ENCODE measurements around the gene ACP7.

DNA sequence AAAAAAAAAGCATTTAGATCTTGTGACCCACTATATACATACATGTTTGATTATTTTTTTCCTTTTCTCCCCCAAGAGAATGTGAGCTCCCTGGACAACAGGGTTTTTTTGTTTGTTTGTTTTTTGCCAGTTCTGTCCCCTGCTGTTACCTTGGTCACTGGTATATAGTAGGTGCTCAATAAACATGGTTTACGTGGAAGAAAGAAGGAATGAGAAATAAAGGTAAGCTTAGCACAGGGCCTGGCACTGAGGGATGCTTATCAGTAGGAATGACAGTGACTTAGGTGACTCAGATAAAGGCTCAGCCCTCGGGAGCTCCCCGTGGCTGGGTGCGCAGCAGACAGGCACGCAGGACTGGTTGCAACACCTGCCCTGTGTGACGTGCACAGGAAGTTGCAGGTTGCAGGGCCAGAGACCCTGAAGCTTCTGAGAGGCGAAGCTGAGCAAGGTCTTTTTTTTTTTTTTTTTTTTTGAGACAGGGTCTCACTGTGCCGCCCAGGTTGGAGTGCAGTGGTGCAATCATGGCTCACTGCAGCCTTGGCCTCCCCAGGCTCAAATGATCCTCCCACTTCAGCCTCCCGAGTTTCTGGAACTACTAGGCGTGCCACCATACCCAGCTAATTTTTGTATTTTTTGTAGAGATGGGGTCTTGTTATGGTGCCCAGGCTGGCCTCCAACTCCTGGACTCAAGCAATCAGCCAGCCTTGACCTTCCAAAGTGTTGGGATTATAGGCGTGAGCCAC, 31.1 kb downstream of the ACP7 start:
- TF ChIP-seq, protein P1, sequence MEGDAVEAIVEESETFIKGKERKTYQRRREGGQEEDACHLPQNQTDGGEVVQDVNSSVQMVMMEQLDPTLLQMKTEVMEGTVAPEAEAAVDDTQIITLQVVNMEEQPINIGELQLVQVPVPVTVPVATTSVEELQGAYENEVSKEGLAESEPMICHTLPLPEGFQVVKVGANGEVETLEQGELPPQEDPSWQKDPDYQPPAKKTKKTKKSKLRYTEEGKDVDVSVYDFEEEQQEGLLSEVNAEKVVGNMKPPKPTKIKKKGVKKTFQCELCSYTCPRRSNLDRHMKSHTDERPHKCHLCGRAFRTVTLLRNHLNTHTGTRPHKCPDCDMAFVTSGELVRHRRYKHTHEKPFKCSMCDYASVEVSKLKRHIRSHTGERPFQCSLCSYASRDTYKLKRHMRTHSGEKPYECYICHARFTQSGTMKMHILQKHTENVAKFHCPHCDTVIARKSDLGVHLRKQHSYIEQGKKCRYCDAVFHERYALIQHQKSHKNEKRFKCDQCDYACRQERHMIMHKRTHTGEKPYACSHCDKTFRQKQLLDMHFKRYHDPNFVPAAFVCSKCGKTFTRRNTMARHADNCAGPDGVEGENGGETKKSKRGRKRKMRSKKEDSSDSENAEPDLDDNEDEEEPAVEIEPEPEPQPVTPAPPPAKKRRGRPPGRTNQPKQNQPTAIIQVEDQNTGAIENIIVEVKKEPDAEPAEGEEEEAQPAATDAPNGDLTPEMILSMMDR (conservative IDR thresholded peaks at IDR 0.05 in 1 of 2, IDR thresholded peaks at IDR 0.05 in 1 of 2; ENCODE audit: low read depth in 1 of 2, low read length in 2 of 2): no peak
- no peak for TF ChIP-seq EZH2 (IDR thresholded peaks at IDR 0.05; ENCODE audit: low read length, missing control alignments)

Measured in fibroblast of lung (primary cell).